Mesothelial cell of epicardium (in vitro differentiated cells): ENCODE results near the gene GRB10. TPM values are rescaled to one million over a fixed set of nuclear protein-coding genes. Genes with fewer than 3 reads are reported as not detected.

ENCODE experiments used
- DNase-seq, 2 experiments: peaks; one replicate each; pipeline ENCODE4 v3.0.0; 2021; ENCODE audit warnings: low spot score in 2 of 2; ENCODE audit not compliant: unreplicated experiment in 2 of 2
- H3K27ac Mint-ChIP-seq: 2 replicates; pipeline ENCODE4 v1.8.0; 2021; ENCODE audit warnings: mixed read lengths
- H3K27me3 Mint-ChIP-seq: 2 replicates; pipeline ENCODE4 v1.8.0; 2021; ENCODE audit warnings: low read depth, mixed read lengths
- H3K36me3 Mint-ChIP-seq: 2 replicates; pipeline ENCODE4 v1.8.0; 2021; ENCODE audit warnings: mixed read lengths
- H3K4me1 Mint-ChIP-seq: 2 replicates; pipeline ENCODE4 v1.8.0; 2021; ENCODE audit warnings: mixed read lengths
- H3K4me3 Mint-ChIP-seq: 2 replicates; pipeline ENCODE4 v1.8.0; 2021; ENCODE audit warnings: mild to moderate bottlenecking, moderate library complexity, mixed read lengths
- H3K9me3 Mint-ChIP-seq: 2 replicates; pipeline ENCODE4 v1.8.0; 2021; ENCODE audit warnings: mixed read lengths
- CTCF ChIP-seq: fragments of 200-600 bp; sonication (generic); IDR thresholded peaks from one replicate; pipeline ENCODE4 v1.5.0; 2021; ENCODE audit warnings: antibody characterized with exemption; ENCODE audit not compliant: unreplicated experiment
- total RNA-seq: library from RNA; stranded (reverse); gene quantifications from 3 replicates; pipeline ENCODE4 v1.2.1, GENCODE V29; 2021

GRB10 gene
- total RNA-seq, 1 donor from 2014 or later = 59.2 TPM

GRCh38 chr7:50674299-50674698, 108.4 kb downstream of the GRB10 start:
- no peak overlapping the region for H3K4me3 Mint-ChIP-seq
- no peaks in the 10 kb centered on the region for H3K27me3 Mint-ChIP-seq
- no peak for TF ChIP-seq CTCF
- no peak overlapping the region for H3K27ac Mint-ChIP-seq
- H3K9me3 Mint-ChIP-seq = no peaks in the 10 kb centered on the region
- peaks cover 17% of the 10 kb centered on the region for H3K36me3 Mint-ChIP-seq
- DNase-seq = no peak
- peaks cover 8% of the 10 kb centered on the region for H3K4me1 Mint-ChIP-seq

- no peak for TF ChIP-seq CTCF
- H3K36me3 Mint-ChIP-seq = peaks cover 20% of the 10 kb centered on the region
- no peaks in the 10 kb centered on the region for H3K9me3 Mint-ChIP-seq
- H3K27ac Mint-ChIP-seq = no peak overlapping the region
- H3K4me3 Mint-ChIP-seq = no peak overlapping the region
- H3K27me3 Mint-ChIP-seq = no peaks in the 10 kb centered on the region
- H3K4me1 Mint-ChIP-seq = peaks cover 8% of the 10 kb centered on the region
- DNase-seq = no peak
These were observed 109.6 kb downstream of the GRB10 start for GRCh38 chr7:50673096-50673495.

- Mint-ChIP-seq H3K27ac (no peak overlapping the region), H3K9me3 (no peaks in the 10 kb centered on the region), H3K27me3 (no peaks in the 10 kb centered on the region), H3K36me3 (peaks cover 27% of the 10 kb centered on the region), H3K4me3 (no peak overlapping the region), H3K4me1 (peaks cover 8% of the 10 kb centered on the region)
- DNase-seq = no peak
- no peak for TF ChIP-seq CTCF
These were observed 110.7 kb downstream of the GRB10 start for GRCh38 chr7:50672045-50672444.

DNA sequence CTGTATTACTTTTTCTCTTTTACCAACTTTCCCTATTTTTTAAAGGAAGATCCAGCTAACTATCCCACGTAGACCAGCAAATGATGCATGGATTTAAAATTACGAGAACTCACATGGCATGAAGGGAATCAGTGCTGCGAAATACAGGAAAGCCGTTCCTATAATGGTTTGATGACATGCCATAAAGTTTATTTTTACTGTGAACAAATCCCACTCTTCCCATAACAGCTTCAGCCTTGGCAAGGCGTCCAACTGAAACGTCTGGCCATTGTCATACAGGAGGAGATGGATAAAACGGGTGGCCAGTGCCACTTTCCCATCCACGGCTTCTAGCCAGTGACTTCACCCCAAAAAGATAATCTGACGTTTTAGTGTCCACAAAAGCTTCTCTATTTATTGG, 111.3 kb downstream of the GRB10 start:
- Mint-ChIP-seq H3K9me3 (no peaks in the 10 kb centered on the region), H3K27me3 (no peaks in the 10 kb centered on the region), H3K36me3 (peaks cover 29% of the 10 kb centered on the region), H3K4me3 (no peak overlapping the region), H3K27ac (no peak overlapping the region), H3K4me1 (peaks cover 8% of the 10 kb centered on the region)
- DNase-seq = no peak
- TF ChIP-seq CTCF = no peak

- Mint-ChIP-seq H3K27ac (no peak overlapping the region), H3K27me3 (no peaks in the 10 kb centered on the region), H3K9me3 (no peaks in the 10 kb centered on the region), H3K4me1 (peaks cover 11% of the 10 kb centered on the region), H3K4me3 (no peak overlapping the region), H3K36me3 (peaks cover 29% of the 10 kb centered on the region)
- no peak for TF ChIP-seq CTCF
- no peak for DNase-seq
These were observed 112.8 kb downstream of the GRB10 start for GRCh38 chr7:50669890-50670289.

GRCh38 chr7:50667789-50668226, 114.9 kb downstream of the GRB10 start:
- H3K27me3 Mint-ChIP-seq = no peaks in the 10 kb centered on the region
- H3K36me3 Mint-ChIP-seq = peaks cover 27% of the 10 kb centered on the region
- TF ChIP-seq CTCF = no peak
- H3K9me3 Mint-ChIP-seq = no peaks in the 10 kb centered on the region
- H3K27ac Mint-ChIP-seq = no peak overlapping the region
- H3K4me3 Mint-ChIP-seq = no peak overlapping the region
- no peak for DNase-seq
- peaks cover 15% of the 10 kb centered on the region for H3K4me1 Mint-ChIP-seq
